Measurements from ENCODE around the gene GORAB.

DNA sequence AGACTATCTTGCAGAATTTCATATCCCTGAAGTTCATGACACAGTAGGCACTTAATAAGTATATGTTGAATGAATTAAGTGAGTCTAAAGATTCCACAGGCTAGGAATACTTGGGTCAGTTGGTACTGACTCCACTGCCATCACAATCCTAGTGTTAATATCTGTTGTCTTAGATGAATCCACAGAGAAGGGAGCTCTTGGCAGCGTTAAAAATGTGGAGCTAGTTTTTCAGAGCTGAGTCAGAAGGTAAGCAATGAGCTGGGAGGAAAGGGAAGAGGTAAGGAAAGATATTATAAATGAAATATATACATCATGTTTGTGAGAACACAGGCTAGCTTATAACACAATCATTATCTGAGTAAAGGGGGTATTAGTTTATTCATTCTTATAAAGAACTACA is 21.8 kb upstream of the GORAB start:
- no peak for TF ChIP-seq CTCF (IDR thresholded peaks at IDR 0.05; ENCODE audit: insufficient read depth, low read depth, low read length)
- no peak for TF ChIP-seq EZH2 (IDR thresholded peaks at IDR 0.05; ENCODE audit: insufficient read depth, low read length)

Data from astrocyte (in vitro differentiated cells and primary cell).